ENCODE measurements around the gene GALNT17.

The GALNT17 gene

DNA sequence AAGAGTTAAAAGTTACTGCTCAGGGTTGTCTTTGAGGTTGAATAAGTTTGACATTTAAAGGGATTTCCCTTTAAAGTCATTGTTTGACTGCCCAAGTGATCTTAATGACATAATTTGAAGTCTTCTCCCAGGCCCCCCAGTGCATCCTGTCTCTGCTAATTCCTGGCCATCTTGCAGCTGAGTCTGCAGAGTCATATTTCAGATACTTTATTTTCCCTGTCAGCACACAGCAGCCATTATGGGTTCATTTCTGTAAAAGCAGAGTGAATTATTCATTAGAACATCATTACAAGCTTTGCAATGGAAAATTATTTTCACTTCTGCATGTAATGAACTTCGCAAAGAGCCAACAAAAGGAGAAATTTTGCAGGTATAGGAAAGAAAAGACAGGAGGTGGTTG is 536.6 kb downstream of the GALNT17 start:
- in situ Hi-C loops (cut with MboI; ENCODE audit: low sequenced_read_pairs, unreplicated experiment): no loop called here
- TF ChIP-seq CTCF (IDR thresholded peaks at IDR 0.05; ENCODE audit: borderline replicate concordance, control extremely low read depth, extremely low read depth, insufficient read depth, missing control alignments): no peak
- no peak for DNase-seq (ENCODE audit: low spot score)

DNA sequence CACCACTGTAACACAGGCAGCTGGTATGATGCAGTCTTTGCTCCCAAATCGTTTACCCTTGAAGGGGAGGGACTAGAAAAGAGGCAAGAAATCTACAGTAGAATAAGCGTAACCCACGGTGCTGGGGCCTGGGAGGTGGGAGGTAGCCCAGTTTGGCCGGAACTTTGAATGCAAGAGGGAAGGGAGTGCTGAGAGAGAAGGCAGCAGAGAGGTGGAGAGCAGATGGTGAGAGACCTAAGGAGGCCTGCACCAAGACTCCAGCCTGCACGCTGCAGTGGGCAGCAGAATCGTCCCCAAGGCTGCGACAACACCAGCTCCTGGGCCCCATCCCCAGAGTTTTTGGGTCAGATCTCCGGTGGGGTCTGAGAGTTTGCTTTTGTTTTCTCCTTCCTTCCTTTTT is 547.5 kb downstream of the GALNT17 start:
- no peak for DNase-seq (ENCODE audit: low spot score)
- no peak for TF ChIP-seq CTCF (IDR thresholded peaks at IDR 0.05; ENCODE audit: borderline replicate concordance, control extremely low read depth, extremely low read depth, insufficient read depth, missing control alignments)
- in situ Hi-C loops (cut with MboI; ENCODE audit: low sequenced_read_pairs, unreplicated experiment): no loop called here

GRCh38 chr7:71682181-71682580 is 550.2 kb downstream of the GALNT17 start:
- in situ Hi-C loops (cut with MboI; ENCODE audit: low sequenced_read_pairs, unreplicated experiment): no loop called here
- DNase-seq (ENCODE audit: low spot score): no peak
- no peak for TF ChIP-seq CTCF (IDR thresholded peaks at IDR 0.05; ENCODE audit: borderline replicate concordance, control extremely low read depth, extremely low read depth, insufficient read depth, missing control alignments)

DNA sequence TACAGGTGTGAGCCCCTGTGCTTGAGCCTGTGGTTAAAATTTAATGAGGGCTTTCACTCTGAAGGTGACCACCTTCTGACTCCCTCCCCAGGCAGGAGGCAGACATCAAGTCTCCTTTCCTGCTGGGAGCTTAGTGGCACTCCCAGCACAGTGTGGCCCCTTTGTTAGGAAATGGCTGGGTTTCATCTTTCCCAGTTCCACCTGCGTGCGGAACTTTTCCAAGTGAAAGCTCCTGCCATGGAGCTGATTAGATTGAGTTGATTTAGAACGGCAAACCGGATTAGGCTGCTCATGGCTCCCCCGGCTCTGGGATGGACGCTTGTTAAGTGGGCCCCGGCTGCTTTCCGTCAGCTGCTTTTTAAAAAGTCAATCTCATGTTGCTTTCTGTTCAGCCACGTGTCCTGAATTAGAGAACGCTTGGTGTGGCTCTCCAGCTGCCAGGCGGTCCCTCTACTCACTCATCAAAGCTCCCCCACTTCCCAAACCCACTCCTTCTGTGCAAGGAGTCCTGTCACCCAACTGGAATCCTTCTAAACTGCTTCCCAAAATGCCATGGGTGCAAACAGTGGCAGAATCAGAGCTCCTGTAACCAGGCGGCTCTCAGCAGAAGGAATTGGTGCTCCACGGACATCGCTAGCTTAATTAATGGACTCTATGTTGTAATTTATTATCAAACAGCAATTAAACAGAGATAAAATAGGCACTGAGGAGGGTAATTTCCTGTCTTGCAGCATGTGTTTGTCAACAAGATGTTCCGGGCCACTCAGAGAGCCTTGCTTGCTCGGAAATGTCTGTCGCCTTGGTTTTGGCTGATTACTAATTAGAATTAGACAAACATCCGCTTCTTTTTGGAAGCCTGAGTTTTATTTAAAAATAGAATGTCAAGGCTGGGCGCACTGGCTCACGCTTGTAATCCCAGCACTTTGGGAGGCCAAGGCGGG is 551.2 kb downstream of the GALNT17 start:
- in situ Hi-C loops (cut with MboI; ENCODE audit: low sequenced_read_pairs, unreplicated experiment): no loop called here
- DNase-seq (ENCODE audit: low spot score): no peak
- no peak for TF ChIP-seq CTCF (IDR thresholded peaks at IDR 0.05; ENCODE audit: borderline replicate concordance, control extremely low read depth, extremely low read depth, insufficient read depth, missing control alignments)

DNA sequence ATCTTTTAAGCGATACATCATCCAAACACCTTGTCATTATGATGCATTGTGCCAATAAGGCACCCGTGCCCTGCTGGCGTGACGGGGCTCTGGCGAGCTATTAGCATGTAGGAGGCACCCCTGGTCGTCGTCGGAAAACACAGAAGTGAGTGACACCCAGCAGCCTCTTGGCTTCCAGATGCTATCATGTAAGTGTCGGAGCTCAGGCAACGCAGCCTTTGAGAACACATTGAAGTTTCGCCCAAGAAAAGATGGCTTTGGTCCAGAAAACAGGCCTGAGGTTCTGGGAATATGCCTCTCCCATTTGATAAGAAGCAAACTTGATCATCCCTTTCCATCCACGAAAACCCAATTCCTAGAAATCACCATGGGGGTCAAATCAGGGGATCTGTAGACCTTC is 555.3 kb downstream of the GALNT17 start:
- in situ Hi-C loops (cut with MboI; ENCODE audit: low sequenced_read_pairs, unreplicated experiment): no loop called here
- no peak for TF ChIP-seq CTCF (IDR thresholded peaks at IDR 0.05; ENCODE audit: borderline replicate concordance, control extremely low read depth, extremely low read depth, insufficient read depth, missing control alignments)
- no peak for DNase-seq (ENCODE audit: low spot score)

DNA sequence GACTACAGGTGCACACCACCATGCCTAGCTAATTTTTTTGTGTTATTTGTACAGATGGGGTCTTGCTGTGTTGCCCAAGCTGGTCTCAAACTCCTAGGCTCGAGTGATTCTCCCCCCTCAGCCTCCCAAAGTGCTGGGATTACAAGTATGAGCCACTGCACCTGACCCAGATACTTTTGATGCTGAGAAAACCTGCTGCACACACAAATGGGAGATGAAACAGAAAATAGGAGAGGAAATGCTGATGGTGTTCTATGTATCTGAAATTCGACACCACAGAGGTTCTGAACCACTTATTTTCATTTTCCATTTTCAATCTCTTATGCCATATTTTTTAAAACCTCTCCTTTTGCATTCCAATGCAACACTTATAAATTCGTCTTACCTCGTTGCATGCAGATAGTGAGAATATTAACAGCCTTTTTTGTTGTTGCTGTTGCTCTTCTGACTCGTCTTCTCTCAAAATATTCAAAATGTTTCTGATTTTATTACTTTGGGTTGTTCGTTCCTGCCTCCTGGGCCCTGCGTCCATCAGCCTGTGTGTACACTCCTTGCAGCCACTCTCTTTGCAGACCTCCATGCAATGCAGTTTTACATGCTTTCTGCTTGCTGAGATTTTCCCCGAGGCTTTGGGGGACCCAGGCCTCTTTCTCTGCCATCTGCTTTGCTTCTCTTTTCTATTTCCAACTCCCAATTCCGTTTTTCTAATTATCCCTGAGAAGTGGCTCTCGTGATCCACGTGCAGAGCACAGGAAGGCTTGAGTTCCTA is 556.1 kb downstream of the GALNT17 start:
- in situ Hi-C loops (cut with MboI; ENCODE audit: low sequenced_read_pairs, unreplicated experiment): no loop called here
- DNase-seq (ENCODE audit: low spot score): no peak
- TF ChIP-seq CTCF (IDR thresholded peaks at IDR 0.05; ENCODE audit: borderline replicate concordance, control extremely low read depth, extremely low read depth, insufficient read depth, missing control alignments): no peak
